GM21381 (cell line): ENCODE measurements around the gene PSMB1.
A peak's percentile ranks its signal among the peaks of the same experiment; 100 is the strongest.
"Not testable (repeated sequence)": the region's sequence is repeated elsewhere in the genome, so short reads cannot be mapped to it uniquely, and the experiment has no call there.

Experiments used
- ATAC-seq: cut with Tn5 transposase; IDR thresholded peaks from one replicate; pipeline ENCODE4 v1.9.1; 2021; ENCODE audit warnings: mild to moderate bottlenecking, moderate library complexity; ENCODE audit not compliant: unreplicated experiment

Gene PSMB1

GRCh38 chr6:170536671-170537070, 16.4 kb downstream of the PSMB1 start:
- no peak for ATAC-seq

DNA sequence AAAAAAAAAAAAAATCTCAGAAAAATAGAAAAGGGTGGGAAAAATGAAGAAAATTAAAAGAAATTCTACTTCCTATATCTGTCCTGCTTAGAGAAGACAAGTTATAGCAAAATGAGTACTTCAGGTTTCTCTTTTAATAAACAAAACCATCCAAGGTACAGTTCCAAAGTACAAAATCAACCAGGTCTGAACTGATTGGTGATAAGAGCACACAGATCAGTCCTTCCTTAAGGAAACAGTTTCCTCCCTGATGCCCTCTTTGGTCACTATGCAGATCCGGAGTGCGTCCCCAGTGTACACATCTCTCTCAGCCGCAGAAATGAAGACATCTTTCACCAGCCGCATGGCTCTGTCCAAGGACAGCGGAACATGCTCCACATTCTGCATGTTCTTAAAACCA, 18.1 kb downstream of the PSMB1 start:
- no peak for ATAC-seq

- ATAC-seq = no peak
Observed at GRCh38 chr6:170533792-170534191, 19.3 kb downstream of the PSMB1 start.

GRCh38 chr6:170532867-170533488, 20.1 kb downstream of the PSMB1 start:
- ATAC-seq = no peak

- ATAC-seq = peak; percentile 69
Observed at GRCh38 chr6:170529839-170530469, 23.2 kb downstream of the PSMB1 start.

DNA sequence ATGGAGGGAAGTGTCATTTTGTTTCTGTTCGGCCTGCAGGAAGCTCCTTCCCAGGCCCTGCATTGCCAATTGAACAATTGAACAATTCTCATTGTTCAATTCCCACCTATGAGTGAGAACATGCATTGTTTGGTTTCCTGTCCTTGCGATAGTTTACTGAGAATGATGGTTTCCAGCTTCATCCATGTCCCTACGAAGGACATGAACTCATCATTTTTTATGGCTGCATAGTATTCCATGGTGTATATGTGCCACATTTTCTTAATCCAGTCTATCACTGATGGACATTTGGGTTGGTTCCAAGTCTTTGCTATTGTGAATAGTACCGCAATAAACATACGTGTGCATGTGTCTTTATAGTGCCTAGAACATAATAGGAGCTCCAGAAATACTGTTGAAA, 25.1 kb downstream of the PSMB1 start:
- ATAC-seq = not testable (repeated sequence)

DNA sequence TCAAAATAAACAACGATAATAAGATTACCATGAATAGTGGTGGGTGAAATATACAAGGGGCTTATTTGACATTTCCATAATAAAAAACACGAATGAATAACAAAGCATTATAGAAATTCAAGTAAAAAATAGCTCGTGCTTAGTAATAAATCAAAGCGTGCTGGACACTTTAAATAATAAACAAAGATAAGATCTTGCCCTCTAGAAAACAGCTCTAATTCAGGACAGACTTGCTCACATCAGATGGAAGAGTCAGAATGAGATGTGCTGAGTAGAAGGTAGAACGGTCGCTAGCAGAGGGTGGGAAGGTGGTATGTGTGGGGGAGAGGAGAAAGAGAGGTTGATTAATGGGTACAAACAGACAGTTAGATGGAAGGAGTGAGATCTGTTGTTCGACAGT, 27.3 kb downstream of the PSMB1 start:
- no peak for ATAC-seq

- no peak for ATAC-seq
Observed at GRCh38 chr6:170524172-170524502, 29.0 kb downstream of the PSMB1 start.

- no peak for ATAC-seq
Observed at GRCh38 chr6:170523256-170524171, 29.6 kb downstream of the PSMB1 start.

DNA sequence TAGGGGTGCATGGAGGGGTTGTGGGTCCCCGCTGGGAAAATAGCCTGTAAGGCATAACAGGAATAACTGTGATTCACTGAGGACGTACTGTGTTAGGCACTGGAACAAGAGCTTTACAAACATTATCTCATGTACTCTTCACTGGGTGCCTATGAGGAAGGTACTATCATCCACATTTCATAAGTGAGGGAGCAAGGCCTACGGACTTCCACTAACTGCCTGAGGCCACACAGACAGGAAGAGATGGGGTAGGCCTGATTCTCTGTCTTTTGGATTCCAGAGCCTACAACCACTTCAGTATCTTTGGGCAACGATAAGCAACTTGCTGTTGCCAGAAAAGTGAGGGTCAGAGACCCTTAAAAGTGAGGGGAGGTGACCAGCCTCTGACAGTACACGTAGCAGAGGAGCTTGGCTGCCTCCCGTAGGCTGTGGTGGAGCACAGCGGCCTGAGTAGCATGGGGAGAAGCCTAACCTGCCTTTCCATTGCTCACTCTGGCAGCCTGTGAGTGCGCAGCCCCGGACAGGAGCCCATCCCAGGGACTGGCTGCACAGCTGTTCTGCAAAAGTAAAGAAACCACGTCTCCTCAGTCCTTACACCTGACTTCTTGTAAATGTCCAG, 30.4 kb downstream of the PSMB1 start:
- ATAC-seq = no peak

DNA sequence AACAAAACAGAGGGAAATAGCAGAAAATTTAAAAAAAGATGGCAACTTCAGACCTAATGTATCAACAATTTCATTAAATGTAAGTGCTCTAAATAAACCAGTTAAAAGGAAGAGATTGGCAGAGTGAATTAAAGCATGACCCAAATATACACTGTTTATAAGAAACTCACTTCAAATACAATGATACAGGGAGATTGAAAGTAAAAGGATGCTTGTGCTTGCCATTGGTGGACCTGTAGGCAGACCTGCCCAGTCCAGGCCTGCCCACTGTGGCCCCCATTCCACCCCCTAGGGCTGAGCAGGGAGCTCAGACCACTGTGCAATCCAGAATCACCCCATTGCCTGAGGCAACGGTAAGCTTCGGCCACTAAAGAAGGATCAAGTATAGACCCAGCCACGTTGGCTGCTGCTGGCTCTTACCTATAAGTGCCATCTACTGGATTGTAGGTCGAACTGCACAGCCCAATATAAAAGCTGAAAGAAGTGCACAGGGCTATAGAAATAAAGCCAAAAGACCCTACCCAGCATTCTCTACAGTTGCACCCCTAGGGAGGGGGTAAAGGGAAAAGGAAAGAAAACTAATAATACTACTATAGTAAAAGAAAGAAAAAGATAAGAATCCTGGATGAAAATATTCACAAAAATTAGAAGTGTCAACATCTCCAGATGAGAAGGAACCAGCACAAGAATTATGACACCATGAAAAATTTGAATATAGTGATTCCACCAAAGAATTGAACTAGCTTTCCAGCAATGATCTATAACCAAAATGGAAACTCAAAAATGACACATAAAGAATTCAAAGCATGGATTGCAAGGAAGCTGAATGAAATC, 36.1 kb downstream of the PSMB1 start:
- peak; percentile 95 for ATAC-seq

DNA sequence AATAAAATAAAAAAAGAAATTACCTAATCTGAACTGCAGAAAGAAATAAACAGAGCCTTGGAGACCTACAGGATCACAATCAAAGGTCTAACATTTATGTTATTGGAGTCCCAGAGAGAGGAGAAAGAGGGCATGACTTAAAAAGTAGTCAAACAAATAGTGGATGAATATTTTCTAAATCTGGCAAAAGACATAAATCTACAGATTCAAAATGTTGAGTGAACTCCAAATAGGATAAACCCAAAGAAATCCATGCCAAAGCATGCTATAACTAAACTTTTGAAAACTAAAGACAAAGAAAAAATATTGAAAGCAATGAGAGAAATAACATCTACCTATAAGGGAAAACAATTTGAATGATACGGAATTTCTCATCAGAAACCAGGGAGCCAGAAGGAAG, 38.2 kb downstream of the PSMB1 start:
- ATAC-seq = no peak

- no peak for ATAC-seq
Observed at GRCh38 chr6:170512249-170512648, 40.9 kb downstream of the PSMB1 start.

- no peak for ATAC-seq
Observed at GRCh38 chr6:170510631-170511030, 42.5 kb downstream of the PSMB1 start.

DNA sequence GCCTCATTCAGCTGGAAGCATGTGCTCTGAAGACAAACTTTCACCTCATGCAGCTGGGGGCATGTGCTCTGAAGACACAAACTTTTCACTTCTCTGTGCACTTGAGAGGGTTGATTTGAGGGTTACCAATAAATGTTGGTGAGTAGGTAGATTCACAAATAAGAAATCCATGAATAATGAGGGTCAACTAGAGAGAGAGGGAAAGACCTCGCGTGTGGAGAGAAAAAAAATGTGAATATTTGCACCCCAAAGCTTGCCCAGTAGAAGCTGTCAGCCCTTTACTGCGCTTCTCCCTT, 43.4 kb downstream of the PSMB1 start:
- ATAC-seq = no peak

GRCh38 chr6:170508892-170509722, 44.0 kb downstream of the PSMB1 start:
- not testable (repeated sequence) for ATAC-seq

DNA sequence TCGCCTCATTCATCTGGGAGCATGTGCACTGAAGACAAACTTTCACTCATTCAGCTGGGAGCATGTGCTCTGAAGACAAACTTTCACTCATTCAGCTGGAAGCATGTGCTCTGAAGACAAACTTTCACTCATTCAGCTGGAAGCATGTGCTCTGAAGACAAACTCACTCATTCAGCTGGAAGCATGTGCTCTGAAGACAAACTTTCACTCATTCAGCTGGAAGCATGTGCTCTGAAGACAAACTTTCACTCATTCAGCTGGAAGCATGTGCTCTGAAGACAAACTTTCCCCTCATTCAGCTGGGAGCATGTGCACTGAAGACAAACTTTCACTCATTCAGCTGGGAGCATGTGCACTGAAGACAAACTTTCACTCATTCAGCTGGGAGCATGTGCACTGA, 44.8 kb downstream of the PSMB1 start:
- not testable (repeated sequence) for ATAC-seq

DNA sequence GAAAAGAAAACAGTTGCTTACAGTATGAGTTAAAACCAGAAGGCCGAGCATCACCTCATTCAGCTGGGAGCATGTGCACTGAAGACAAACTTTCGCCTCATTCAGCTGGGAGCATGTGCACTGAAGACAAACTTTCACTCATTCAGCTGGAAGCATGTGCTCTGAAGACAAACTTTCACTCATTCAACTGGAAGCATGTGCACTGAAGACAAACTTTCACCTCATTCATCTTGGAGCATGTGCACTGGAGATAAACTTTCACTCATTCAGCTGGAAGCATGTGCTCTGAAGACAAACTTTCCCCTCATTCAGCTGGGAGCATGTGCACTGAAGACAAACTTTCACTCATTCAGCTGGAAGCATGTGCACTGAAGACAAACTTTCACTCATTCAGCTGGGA, 45.4 kb downstream of the PSMB1 start:
- ATAC-seq = not testable (repeated sequence)

DNA sequence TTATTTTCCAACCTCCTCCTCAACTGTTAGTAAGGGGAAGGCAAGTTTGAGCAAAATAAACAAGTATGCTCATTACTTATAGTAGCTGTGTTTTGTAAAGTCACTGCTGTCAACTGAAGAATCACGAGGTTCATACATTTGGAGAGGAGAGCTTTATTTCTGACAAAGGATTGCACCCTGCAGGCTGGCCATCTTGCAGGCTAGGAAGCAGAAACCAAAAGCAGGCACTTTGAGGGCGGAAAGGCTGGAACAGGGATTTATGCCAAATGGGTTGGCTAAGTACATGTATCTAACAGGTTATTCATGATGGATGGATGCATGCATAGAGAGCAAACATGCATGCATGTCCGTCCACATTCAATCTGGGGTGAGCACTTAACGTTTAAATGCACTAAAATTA, 46.7 kb downstream of the PSMB1 start:
- no peak for ATAC-seq

GRCh38 chr6:170505306-170505705, 47.8 kb downstream of the PSMB1 start:
- no peak for ATAC-seq
